H1 (cell line): ENCODE measurements around the gene MYO18A. TPM values are rescaled to one million over a fixed set of nuclear protein-coding genes. Genes with fewer than 3 reads are reported as not detected.

ENCODE experiments used
- CTCF ChIA-PET: fragments of 300-600 bp; sonication (Branson Sonifier 250); formaldehyde crosslinking; loops from one replicate; lab custom pipeline; 2021; ENCODE audit not compliant: partially characterized antibody; lab: Charles Lee
- POLR2A ChIA-PET: fragments of 300-600 bp; sonication (Branson Sonifier 250); formaldehyde crosslinking; loops from one replicate; lab custom pipeline; 2021; ENCODE audit warnings: inconsistent platforms; ENCODE audit not compliant: partially characterized antibody; lab: Charles Lee
- DNase-seq, 2 experiments: peaks; one replicate each; pipeline versions ENCODE4 v3.0.0 to v3.0.0-alpha.2; 2010 to 2022; ENCODE audit warnings: low spot score in 2 of 2, low read depth in 1 of 2, mixed read lengths in 1 of 2
- FAIRE-seq: peaks from 2 replicates; lab custom pipeline; 2011; peaks lifted over from hg19 to GRCh38; lab: Jason Lieb, UNC
- H2AFZ ChIP-seq: 2 replicates; pipeline ENCODE4 v1.8.1; 2012; ENCODE audit warnings: low read length, inconsistent platforms
- H2AK5ac ChIP-seq: 2 replicates; pipeline ENCODE4 v1.6.1; 2013; ENCODE audit warnings: low read depth, low read length
- H2BK120ac ChIP-seq: replicated peaks from 2 replicates; pipeline ENCODE3; 2013; ENCODE audit warnings: low read depth, low read length, inconsistent platforms
- H2BK12ac ChIP-seq: 2 replicates; pipeline ENCODE4 v1.6.1; 2013; ENCODE audit warnings: low read depth, low read length
- H2BK15ac ChIP-seq: 2 replicates; pipeline ENCODE4 v1.6.1; 2013; ENCODE audit warnings: low read length
- H2BK20ac ChIP-seq: 2 replicates; pipeline ENCODE4 v1.6.1; 2013; ENCODE audit warnings: low read length
- H2BK5ac ChIP-seq: 2 replicates; pipeline ENCODE4 v1.6.1; 2013; ENCODE audit warnings: low read depth, low read length
- H3K14ac ChIP-seq: 2 replicates; pipeline ENCODE4 v1.6.1; 2013; ENCODE audit warnings: inconsistent platforms; ENCODE audit not compliant: insufficient read length
- H3K18ac ChIP-seq: 2 replicates; pipeline ENCODE4 v1.6.1; 2013; ENCODE audit warnings: low read length; ENCODE audit errors: extremely low read depth
- H3K23ac ChIP-seq: 2 replicates; pipeline ENCODE4 v1.6.1; 2013; ENCODE audit warnings: inconsistent platforms; ENCODE audit not compliant: insufficient read length
- H3K23me2 ChIP-seq: 2 replicates; pipeline ENCODE4 v1.6.1; 2013; ENCODE audit warnings: low read depth, low read length
- H3K27ac ChIP-seq: 2 replicates; pipeline ENCODE4 v1.6.1; 2011; ENCODE audit warnings: low read depth, low read length, inconsistent platforms
- H3K27me3 ChIP-seq, 4 experiments: replicated peaks in 1 of 4; 1 replicate in 1 of 4; 2 replicates in 3 of 4; pipeline versions ENCODE4 v1.6.1 to v1.8.1; 2011 to 2013; ENCODE audit warnings: low read length in 3 of 4, mild to moderate bottlenecking in 3 of 4, inconsistent platforms in 2 of 4, mixed read lengths in 2 of 4, moderate library complexity in 1 of 4; ENCODE audit not compliant: control insufficient read depth in 3 of 4, insufficient read depth in 3 of 4; ENCODE audit errors: extremely low read depth in 1 of 4
- H3K36me3 ChIP-seq, 4 experiments: 2 replicates each; pipeline versions ENCODE4 v1.6.1 to v1.8.1; 2011 to 2013; ENCODE audit warnings: mild to moderate bottlenecking in 4 of 4, low read length in 3 of 4, moderate library complexity in 2 of 4, control low read depth in 1 of 4, inconsistent platforms in 1 of 4; ENCODE audit not compliant: insufficient read depth in 4 of 4, control insufficient read depth in 2 of 4
- H3K4ac ChIP-seq: replicated peaks from 2 replicates; pipeline ENCODE3; 2013; ENCODE audit warnings: low read length, low read depth, mixed read lengths, inconsistent platforms; ENCODE audit not compliant: insufficient read length
- H3K4me1 ChIP-seq, 4 experiments: replicated peaks in 1 of 4; 1 replicate in 1 of 4; 2 replicates in 3 of 4; pipeline versions ENCODE4 v1.6.1 to v1.8.1; 2011 to 2013; ENCODE audit warnings: low read length in 3 of 4, inconsistent platforms in 2 of 4, mixed read lengths in 1 of 4; ENCODE audit not compliant: insufficient read depth in 4 of 4, control insufficient read depth in 3 of 4
- H3K4me2 ChIP-seq, 2 experiments: 2 replicates each; pipeline versions ENCODE4 v1.6.1 to v1.8.1; 2011 to 2013; ENCODE audit warnings: low read depth in 2 of 2, low read length in 2 of 2, control low read depth in 1 of 2, inconsistent platforms in 1 of 2, mild to moderate bottlenecking in 1 of 2; ENCODE audit not compliant: insufficient read depth in 1 of 2
- H3K4me3 ChIP-seq, 4 experiments: fragments of 200-600, 300-600 bp in 1 of 4; sonication (generic), shearing (Covaris generic), sonication (Bioruptor Twin) in 1 of 4; 2 replicates each; pipeline versions ENCODE4 v1.5.1 to v1.8.1; 2011 to 2016; ENCODE audit warnings: low read length in 4 of 4, low read depth in 3 of 4, control low read depth in 2 of 4, inconsistent platforms in 2 of 4, mild to moderate bottlenecking in 2 of 4, mixed read lengths in 1 of 4, moderate library complexity in 1 of 4; ENCODE audit not compliant: insufficient read depth in 2 of 4; ENCODE audit errors: extremely low read depth in 1 of 4
- H3K56ac ChIP-seq: replicated peaks from 2 replicates; pipeline ENCODE3; 2013; ENCODE audit warnings: low read depth, mild to moderate bottlenecking, mixed read lengths, low read length, inconsistent platforms; ENCODE audit not compliant: insufficient read length
- H3K79me1 ChIP-seq: 2 replicates; pipeline ENCODE4 v1.6.1; 2013; ENCODE audit warnings: low read depth, low read length, control low read depth
- H3K79me2 ChIP-seq, 2 experiments: 2 replicates each; pipeline versions ENCODE4 v1.6.1 to v1.8.1; 2012 to 2013; ENCODE audit warnings: low read length in 2 of 2, mild to moderate bottlenecking in 2 of 2, inconsistent platforms in 1 of 2; ENCODE audit not compliant: insufficient read depth in 2 of 2, control insufficient read depth in 1 of 2
- H3K9ac ChIP-seq, 4 experiments: replicated peaks in 1 of 4; 1 replicate in 1 of 4; 2 replicates in 3 of 4; pipeline versions ENCODE4 v1.6.1 to v1.8.1; 2011 to 2013; ENCODE audit warnings: low read depth in 3 of 4, low read length in 3 of 4, control low read depth in 2 of 4, mild to moderate bottlenecking in 2 of 4, moderate library complexity in 2 of 4, inconsistent platforms in 1 of 4; ENCODE audit errors: extremely low read depth in 1 of 4
- H3K9me3 ChIP-seq, 2 experiments: 2 replicates each; pipeline versions ENCODE4 v1.6.1 to v1.8.1; 2012 to 2013; ENCODE audit warnings: mild to moderate bottlenecking in 2 of 2, moderate library complexity in 2 of 2, control low read depth in 1 of 2, inconsistent platforms in 1 of 2, low read depth in 1 of 2, low read length in 1 of 2, mixed read lengths in 1 of 2; ENCODE audit not compliant: insufficient read depth in 2 of 2
- H4K20me1 ChIP-seq, 2 experiments: replicated peaks in 1 of 2; 2 replicates each; pipeline versions ENCODE3 to v1.8.1; 2011 to 2013; ENCODE audit warnings: inconsistent platforms in 2 of 2, low read length in 2 of 2, mild to moderate bottlenecking in 1 of 2; ENCODE audit not compliant: insufficient read depth in 2 of 2, control insufficient read depth in 1 of 2
- H4K5ac ChIP-seq: 2 replicates; pipeline ENCODE4 v1.6.1; 2013; ENCODE audit warnings: low read length, low read depth, mixed read lengths, inconsistent platforms; ENCODE audit not compliant: insufficient read length
- H4K8ac ChIP-seq: 2 replicates; pipeline ENCODE4 v1.8.0; 2013; ENCODE audit warnings: mild to moderate bottlenecking, moderate library complexity, low read length, inconsistent platforms; ENCODE audit not compliant: insufficient read depth; ENCODE audit errors: extremely low read depth
- H4K91ac ChIP-seq: replicated peaks from 2 replicates; pipeline ENCODE3; 2013; ENCODE audit warnings: low read length, mixed read lengths, inconsistent platforms; ENCODE audit not compliant: insufficient read length
- ASH2L ChIP-seq: fragments of 200-600, 300-600 bp; sonication (generic); IDR thresholded peaks from one replicate; pipeline ENCODE4 v1.7.1; 2017; ENCODE audit warnings: low read length
- MAFK ChIP-seq: IDR thresholded peaks from 2 replicates; pipeline ENCODE4 v1.6.1; 2012; ENCODE audit warnings: low read depth, mild to moderate bottlenecking, improper control_type of control experiment, low read length
- RBBP5 ChIP-seq: IDR thresholded peaks from 2 replicates; pipeline ENCODE4 v1.7.1; 2012; ENCODE audit warnings: low read depth, mild to moderate bottlenecking, inconsistent platforms, low read length, moderate library complexity, borderline replicate concordance
- SAP30 ChIP-seq: fragments of 300-600 bp; sonication (generic); IDR thresholded peaks from 2 replicates; pipeline ENCODE4 v1.7.1; 2012; ENCODE audit warnings: low read length, moderate library complexity, mild to moderate bottlenecking, inconsistent platforms; ENCODE audit not compliant: insufficient read depth, insufficient replicate concordance
- SIN3A ChIP-seq, 2 experiments: IDR thresholded peaks in 1 of 2; conservative IDR thresholded peaks in 1 of 2; 2 replicates each; pipeline ENCODE4 v1.6.1; 2011 to 2012; ENCODE audit warnings: low read length in 2 of 2, improper control_type of control experiment in 1 of 2, low read depth in 1 of 2, mild to moderate bottlenecking in 1 of 2
- SP4 ChIP-seq: IDR thresholded peaks from 2 replicates; pipeline ENCODE4 v1.6.1; 2012; ENCODE audit warnings: low read length, inconsistent platforms
- TAF1 ChIP-seq: IDR thresholded peaks from 2 replicates; pipeline ENCODE4 v1.6.1; 2011; ENCODE audit warnings: mild to moderate bottlenecking, low read depth, low read length
- TBP ChIP-seq: IDR thresholded peaks from 2 replicates; pipeline ENCODE4 v1.6.1; 2011; ENCODE audit warnings: low read depth, low read length, improper control_type of control experiment
- YY1 ChIP-seq: IDR thresholded peaks from 2 replicates; pipeline ENCODE4 v1.6.1; 2011; ENCODE audit warnings: low read depth, mild to moderate bottlenecking, low read length
- WGBS, 2 experiments: shearing (Covaris generic) in 1 of 2; methylation state at CpG; one replicate each; pipeline versions ENCODE4 v1.1.6 to v1.1.7; 2013 to 2015; ENCODE audit warnings: low lambda C conversion rate in 2 of 2, mixed read lengths in 2 of 2, inconsistent platforms in 1 of 2, low coverage in 1 of 2, missing lambda C conversion rate in 1 of 2; ENCODE audit not compliant: insufficient replicate concordance in 2 of 2, insufficient coverage in 1 of 2, insufficient read length in 1 of 2; ENCODE audit errors: extremely low coverage in 1 of 2, missing lambda C conversion rate in 1 of 2; 5-methylcytosine and 5-hydroxymethylcytosine counted together
- polyA plus RNA-seq, 7 experiments: library from polyadenylated mRNA; depleted of rRNA in 3 of 7; stranded (reverse) in 5 of 7; unstranded in 2 of 7; fragments of >200 nt in 5 of 7; fragments of 200-250 nt in 2 of 7; gene quantifications; 1 replicate in 5 of 7; 2 replicates in 1 of 7; 4 replicates in 1 of 7; pipeline versions ENCODE4 v1.2.1 to v1.2.3, GENCODE V29; 2011 to 2013; ENCODE audit warnings: missing spikeins in 2 of 7, mixed read lengths in 2 of 7
- total RNA-seq: library from RNA; stranded (reverse); fragmentation: NEBNext Ultra II Directional; extraction: Animal tissue kit (Norgen Biotek cat#: 25700); gene quantifications from 2 replicates; pipeline ENCODE4 v1.2.1, GENCODE V29; 2021
- TF ChIP-seq, protein P1 (sequence below): IDR thresholded peaks from 2 replicates; pipeline ENCODE4 v1.6.1; 2012; ENCODE audit warnings: inconsistent platforms

MYO18A gene
- total and polyA plus RNA-seq, 2 of the 8 experiments (the other 6 are each of a cell fraction or from before 2014, with no cell fraction given) = 7.6 to 43.8 TPM

DNA sequence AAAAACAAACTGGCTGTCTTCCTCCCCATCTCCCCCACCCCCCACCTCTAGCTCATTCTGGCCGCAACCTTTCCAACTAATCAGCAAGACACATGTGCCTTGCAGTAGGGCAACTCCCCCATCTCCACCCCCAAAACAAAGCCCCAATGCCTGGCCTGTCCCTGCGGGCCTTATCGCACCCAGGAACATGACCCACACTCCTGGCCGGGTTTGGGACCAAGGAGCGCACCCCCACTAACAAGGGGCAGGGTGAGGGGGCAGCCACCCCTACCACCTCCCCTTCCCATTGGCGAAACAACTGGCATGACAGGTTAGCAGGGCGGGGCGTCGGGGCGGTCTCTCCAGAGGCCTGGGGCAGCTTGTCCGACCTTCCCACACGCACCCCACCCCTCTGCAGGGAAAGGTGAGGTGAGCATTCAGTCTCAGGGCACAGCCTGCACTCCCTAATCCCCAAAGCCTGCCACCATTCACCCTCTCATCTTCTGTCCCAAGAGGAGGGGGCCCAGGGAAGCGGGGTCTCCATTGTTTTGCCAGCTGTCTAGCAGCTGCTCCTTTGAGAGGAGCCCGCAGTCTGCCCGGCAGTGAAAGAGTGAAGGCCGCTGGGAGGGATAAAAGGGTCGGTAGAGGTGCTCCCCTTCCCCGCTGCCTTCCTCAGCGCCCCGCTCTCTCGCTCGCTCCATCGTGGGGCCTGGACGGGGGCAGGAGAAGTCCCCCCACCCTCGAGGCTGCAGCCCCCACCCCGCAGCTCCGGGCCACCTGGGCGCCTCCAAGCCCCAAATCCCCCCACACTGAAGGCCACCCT lies 765 bp downstream of the MYO18A start:
- H4K5ac ChIP-seq = peak overlapping the region; percentile 41
- H2BK12ac ChIP-seq = 0 out of 2 replicates have a peak overlapping the region, but pooled peaks have one; percentile 63
- H3K9me3 ChIP-seq = no peaks in the 10 kb centered on the region
- no peak overlapping the region; the same call in 1 of the 2 replicates for H3K18ac ChIP-seq
- no peaks in the 10 kb centered on the region for H3K36me3 ChIP-seq
- H3K9ac ChIP-seq = no peak overlapping the region
- peak overlapping the region; percentile 75 for H4K91ac ChIP-seq
- peak overlapping the region; percentile 65 for H2BK120ac ChIP-seq
- H3K27me3 ChIP-seq = peaks cover 0 to 10% (median 5%) of the 10 kb centered on the region in 4 experiments; a peak in 3 of 7 replicates
- no peak overlapping the region for H2BK15ac ChIP-seq
- DNase-seq = peak; percentile 70 to 91
- no peaks in the 10 kb centered on the region for H4K20me1 ChIP-seq
- H2AFZ ChIP-seq = no peak overlapping the region
- peak overlapping the region; percentile 40 for H3K56ac ChIP-seq
- H3K4me1 ChIP-seq = peaks cover 6 to 30% (median 16%) of the 10 kb centered on the region in 4 experiments
- H3K27ac ChIP-seq = no peak overlapping the region; the same call in 1 of the 2 replicates
- 3% methylated on average over 22 of the region's 28 CpGs; no CpG with 5 or more reads in 1 of the 2 experiments for WGBS, 2 experiments
- H3K4ac ChIP-seq = no peak overlapping the region
- peaks cover 0 to 16% of the 10 kb centered on the region in 2 experiments; a peak in 2 of 4 replicates for H3K79me2 ChIP-seq
- peaks cover 13% of the 10 kb centered on the region; the same call in 1 of the 2 replicates for H3K23me2 ChIP-seq
- CTCF ChIA-PET = interaction anchor here (0.8 to 42.5 kb wide), 19 partner anchors 7 to 226 kb away, joined by 3 to 731 read pairs (median 6); no protein-coding TSS in a partner anchor
- FAIRE-seq = no peak
- no peak overlapping the region for H4K8ac ChIP-seq
- peak overlapping the region; percentile 41 to 70 (median 63) for H3K4me3 ChIP-seq
- no peak overlapping the region for H3K23ac ChIP-seq
- peak overlapping the region; percentile 36; the same call in 1 of the 2 replicates for H2BK5ac ChIP-seq
- H2AK5ac ChIP-seq = no peak overlapping the region
- H2BK20ac ChIP-seq = no peak overlapping the region
- peaks cover 3% of the 10 kb centered on the region; the same call in 1 of the 2 replicates for H3K79me1 ChIP-seq
- no peak overlapping the region for H3K14ac ChIP-seq
- POLR2A ChIA-PET = interaction anchor here (0.5 to 5.3 kb wide), 15 partner anchors 15 to 161 kb away, joined by 3 to 34 read pairs (median 5); partner anchors contain the start of gene NUFIP2
- H3K4me2 ChIP-seq = peak overlapping the region; percentile 85 to 90
- TF ChIP-seq, protein P1, sequence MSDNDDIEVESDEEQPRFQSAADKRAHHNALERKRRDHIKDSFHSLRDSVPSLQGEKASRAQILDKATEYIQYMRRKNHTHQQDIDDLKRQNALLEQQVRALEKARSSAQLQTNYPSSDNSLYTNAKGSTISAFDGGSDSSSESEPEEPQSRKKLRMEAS = peak; percentile 47; the same call in 1 of the 2 replicates
- peak; percentile 98 for TF ChIP-seq SAP30
- TF ChIP-seq MAFK = no peak
- 0 out of 2 replicates have a peak, but pooled peaks have one; percentile 42 for TF ChIP-seq YY1
- TF ChIP-seq TAF1 = peak; percentile 66
- TF ChIP-seq TBP = peak; percentile 70
- peak; percentile 55; the same call in 1 of the 2 replicates for TF ChIP-seq RBBP5
- no peak for TF ChIP-seq SP4
- peak; percentile 85 to 95 for TF ChIP-seq SIN3A (conservative IDR thresholded peaks at IDR 0.05 in 1 of 2, IDR thresholded peaks at IDR 0.05 in 1 of 2; ENCODE audit: low read depth in 1 of 2, low read length in 2 of 2)
- peak; percentile 33 for TF ChIP-seq ASH2L
